ENCODE results near the gene OR8H3. TPM values are rescaled to one million over a fixed set of nuclear protein-coding genes. Genes with fewer than 3 reads are reported as not detected.

OR8H3 gene
- total RNA-seq, 1 donor from 2014 or later: not detected

GRCh38 chr11:56152333-56152732, 30.2 kb downstream of the OR8H3 start:
- no peak for DNase-seq (ENCODE audit: low read depth)
- no peak for TF ChIP-seq CTCF (conservative IDR thresholded peaks at IDR 0.05; ENCODE audit: low read depth, low read length)
- no peak overlapping the region for H3K4me3 ChIP-seq (ENCODE audit: low read depth, low read length)

- TF ChIP-seq CTCF (conservative IDR thresholded peaks at IDR 0.05; ENCODE audit: low read depth, low read length): no peak
- H3K4me3 ChIP-seq (ENCODE audit: low read depth, low read length): no peak within 1 kb of the TSS
- no peak for DNase-seq (ENCODE audit: low read depth)
Measured at GRCh38 chr11:56160217-56160616, 38.0 kb downstream of the OR8H3 start, which contains the start of gene OR8K5. Gene OR8K5 (minus strand): TSS chr11:56160317. CDS start chr11:56160317, 0 bp downstream.

GRCh38 chr11:56163804-56164203, 41.6 kb downstream of the OR8H3 start:
- no peak for DNase-seq (ENCODE audit: low read depth)
- H3K4me3 ChIP-seq (ENCODE audit: low read depth, low read length): no peak overlapping the region
- no peak for TF ChIP-seq CTCF (conservative IDR thresholded peaks at IDR 0.05; ENCODE audit: low read depth, low read length)

- no peak overlapping the region for H3K4me3 ChIP-seq (ENCODE audit: low read depth, low read length)
- DNase-seq (ENCODE audit: low read depth): no peak
- TF ChIP-seq CTCF (conservative IDR thresholded peaks at IDR 0.05; ENCODE audit: low read depth, low read length): no peak
Measured at GRCh38 chr11:56172256-56172830, 50.2 kb downstream of the OR8H3 start.

Other genes with a start within 250 kb of the OR8H3 start
- gene TRIM51, start 239.1 kb upstream of the OR8H3 start, total RNA-seq: not detected in 2 replicates
- gene OR5W2, start 207.8 kb upstream of the OR8H3 start, total RNA-seq: not detected in 2 replicates
- gene OR5I1, start 186.0 kb upstream of the OR8H3 start, total RNA-seq: not detected in 2 replicates
- not detected in 2 replicates for gene OR10AG1, start 152.4 kb upstream of the OR8H3 start, total RNA-seq
- not detected in 2 replicates for gene OR5F1, start 127.7 kb upstream of the OR8H3 start, total RNA-seq
- gene OR5AS1, start 94.7 kb upstream of the OR8H3 start, total RNA-seq: not detected in 2 replicates
- not detected in 2 replicates for gene OR8I2, start 29.1 kb upstream of the OR8H3 start, total RNA-seq
- not detected in 2 replicates for gene OR8H2, start 18.7 kb upstream of the OR8H3 start, total RNA-seq
- not detected in 2 replicates for gene OR8J3, start 17.8 kb downstream of the OR8H3 start, total RNA-seq
- gene OR8K5, start 37.9 kb downstream of the OR8H3 start, total RNA-seq: not detected in 2 replicates
- gene OR5J2, start 54.2 kb downstream of the OR8H3 start, total RNA-seq: not detected in 2 replicates
- not detected in 2 replicates for gene OR5T2, start 111.9 kb downstream of the OR8H3 start, total RNA-seq
- not detected in 2 replicates for gene OR5T3, start 129.9 kb downstream of the OR8H3 start, total RNA-seq
- not detected in 2 replicates for gene OR5T1, start 151.8 kb downstream of the OR8H3 start, total RNA-seq
- gene OR8H1, start 169.9 kb downstream of the OR8H3 start, total RNA-seq: not detected in 2 replicates
- not detected in 2 replicates for gene OR8K3, start 192.8 kb downstream of the OR8H3 start, total RNA-seq
- gene OR8K1, start 223.7 kb downstream of the OR8H3 start, total RNA-seq: not detected in 2 replicates
- gene OR8J1, start 231.9 kb downstream of the OR8H3 start, total RNA-seq: not detected in 2 replicates